ENCODE data around the gene DGKD.

DGKD gene

GRCh38 chr2:233449081-233449901 is 95.0 kb downstream of the DGKD start:
- DNase-seq, result peak; percentile 29

GRCh38 chr2:233449921-233450863 is 95.9 kb downstream of the DGKD start:
- DNase-seq, result no peak

GRCh38 chr2:233450864-233451575 is 96.7 kb downstream of the DGKD start:
- DNase-seq, result no peak

GRCh38 chr2:233451950-233452349 is 97.7 kb downstream of the DGKD start:
- no peak for DNase-seq

- DNase-seq, result no peak
Measured at GRCh38 chr2:233453111-233453915, 99.0 kb downstream of the DGKD start.

GRCh38 chr2:233453916-233454315 is 99.6 kb downstream of the DGKD start:
- no peak for DNase-seq

GRCh38 chr2:233455006-233455405 is 100.7 kb downstream of the DGKD start:
- DNase-seq, result no peak

- no peak for DNase-seq
Measured at GRCh38 chr2:233455491-233455890, 101.2 kb downstream of the DGKD start.

- DNase-seq, result no peak
Measured at GRCh38 chr2:233456111-233456510, 101.8 kb downstream of the DGKD start.

- no peak for DNase-seq
Measured at GRCh38 chr2:233456934-233457333, 102.6 kb downstream of the DGKD start.

- DNase-seq, result no peak
Measured at GRCh38 chr2:233457356-233457755, 103.1 kb downstream of the DGKD start.

- DNase-seq, result no peak
Measured at GRCh38 chr2:233458031-233458610, 103.8 kb downstream of the DGKD start.

GRCh38 chr2:233458826-233459225 is 104.5 kb downstream of the DGKD start:
- no peak for DNase-seq

GRCh38 chr2:233459426-233459825 is 105.1 kb downstream of the DGKD start:
- no peak for DNase-seq

- DNase-seq, result no peak
Measured at GRCh38 chr2:233460726-233461441, 106.6 kb downstream of the DGKD start.

GRCh38 chr2:233461481-233461891 is 107.2 kb downstream of the DGKD start:
- no peak for DNase-seq

- DNase-seq, result no peak
Measured at GRCh38 chr2:233462202-233462785, 108.0 kb downstream of the DGKD start.

- DNase-seq, result no peak
Measured at GRCh38 chr2:233462826-233463470, 108.7 kb downstream of the DGKD start.

- no peak for DNase-seq
Measured at GRCh38 chr2:233463586-233463985, 109.3 kb downstream of the DGKD start.

- DNase-seq, result no peak
Measured at GRCh38 chr2:233464056-233464455, 109.8 kb downstream of the DGKD start.

All from kidney glomerular epithelial cell (primary cell).